Femur (tissue), 1 donor: Measurements from ENCODE around the gene THG1L.
"Not testable (repeated sequence)": the region's sequence is repeated elsewhere in the genome, so short reads cannot be mapped to it uniquely, and the experiment has no call there.

Experiments used
- DNase-seq: peaks from one replicate; pipeline ENCODE4 v3.0.0-alpha.2; 2017

The THG1L gene

GRCh38 chr5:157731272-157732129 is at the start of gene THG1L:
Gene THG1L, plus strand, starts transcription at chr5:157731420. Its CDS starts 21 bp downstream, at chr5:157731441.
- DNase-seq: peak; percentile 99

GRCh38 chr5:157682257-157682656 is 49.0 kb upstream of the THG1L start:
- DNase-seq: no peak

- not testable (repeated sequence) for DNase-seq
These were observed 44.7 kb upstream of the THG1L start for GRCh38 chr5:157686276-157687197.

GRCh38 chr5:157687198-157687554 is 44.0 kb upstream of the THG1L start:
- no peak for DNase-seq

GRCh38 chr5:157689942-157690689 is 41.1 kb upstream of the THG1L start:
- DNase-seq: no peak

- no peak for DNase-seq
These were observed 40.4 kb upstream of the THG1L start for GRCh38 chr5:157690690-157691433.

- DNase-seq: not testable (repeated sequence)
These were observed 37.4 kb upstream of the THG1L start for GRCh38 chr5:157693816-157694215.

GRCh38 chr5:157696154-157696553 is 35.1 kb upstream of the THG1L start:
- not testable (repeated sequence) for DNase-seq

GRCh38 chr5:157698674-157699073 is 32.5 kb upstream of the THG1L start:
- DNase-seq: not testable (repeated sequence)

- DNase-seq: no peak
These were observed 27.5 kb upstream of the THG1L start for GRCh38 chr5:157703736-157704135.

- no peak for DNase-seq
These were observed 22.4 kb upstream of the THG1L start for GRCh38 chr5:157708866-157709265.

- no peak for DNase-seq
These were observed 21.9 kb upstream of the THG1L start for GRCh38 chr5:157709346-157709745.

GRCh38 chr5:157710431-157710830 is 20.8 kb upstream of the THG1L start:
- no peak for DNase-seq

- no peak for DNase-seq
These were observed 20.3 kb upstream of the THG1L start for GRCh38 chr5:157710882-157711281.

GRCh38 chr5:157713830-157714595 is 17.2 kb upstream of the THG1L start:
- DNase-seq: no peak

GRCh38 chr5:157714596-157714864 is 16.7 kb upstream of the THG1L start:
- DNase-seq: no peak

- DNase-seq: peak; percentile 30
These were observed 12.7 kb upstream of the THG1L start for GRCh38 chr5:157718519-157718918.

- DNase-seq: no peak
These were observed 12.0 kb upstream of the THG1L start for GRCh38 chr5:157719245-157719644.

- no peak for DNase-seq
These were observed 10.1 kb upstream of the THG1L start for GRCh38 chr5:157721159-157721558.

GRCh38 chr5:157722895-157723294 is 8.3 kb upstream of the THG1L start:
- DNase-seq: not testable (repeated sequence)

GRCh38 chr5:157726607-157727006 is 4.6 kb upstream of the THG1L start:
- not testable (repeated sequence) for DNase-seq

- not testable (repeated sequence) for DNase-seq
These were observed 3.4 kb upstream of the THG1L start for GRCh38 chr5:157727858-157728257.
